Kidney glomerular epithelial cell (primary cell): Measurements from ENCODE around the gene TFF3.

ENCODE experiments used
- DNase-seq: peaks from one replicate; lab custom pipeline; 2025; lab: John Stamatoyannopoulos, UW

The TFF3 gene

DNA sequence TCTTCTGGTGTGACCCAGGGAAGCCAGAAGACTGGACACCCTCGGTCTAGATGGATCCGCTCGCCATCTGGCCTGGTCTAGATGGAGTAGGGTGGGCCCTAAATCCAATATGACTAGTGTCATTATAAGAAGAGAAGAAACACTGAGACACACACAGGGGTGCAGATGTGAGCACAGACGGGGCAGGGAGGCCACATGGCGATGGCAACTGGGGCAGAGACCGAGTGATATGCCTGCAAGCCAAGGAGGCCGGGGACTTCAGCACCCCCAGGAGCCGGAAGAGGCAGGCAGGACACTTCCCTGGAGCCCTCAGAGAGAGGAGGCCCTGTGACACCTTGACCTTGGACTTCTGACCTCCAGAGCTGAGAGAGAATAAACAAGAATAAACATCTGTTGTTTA, 5.6 kb upstream of the TFF3 start:
- DNase-seq: no peak

DNA sequence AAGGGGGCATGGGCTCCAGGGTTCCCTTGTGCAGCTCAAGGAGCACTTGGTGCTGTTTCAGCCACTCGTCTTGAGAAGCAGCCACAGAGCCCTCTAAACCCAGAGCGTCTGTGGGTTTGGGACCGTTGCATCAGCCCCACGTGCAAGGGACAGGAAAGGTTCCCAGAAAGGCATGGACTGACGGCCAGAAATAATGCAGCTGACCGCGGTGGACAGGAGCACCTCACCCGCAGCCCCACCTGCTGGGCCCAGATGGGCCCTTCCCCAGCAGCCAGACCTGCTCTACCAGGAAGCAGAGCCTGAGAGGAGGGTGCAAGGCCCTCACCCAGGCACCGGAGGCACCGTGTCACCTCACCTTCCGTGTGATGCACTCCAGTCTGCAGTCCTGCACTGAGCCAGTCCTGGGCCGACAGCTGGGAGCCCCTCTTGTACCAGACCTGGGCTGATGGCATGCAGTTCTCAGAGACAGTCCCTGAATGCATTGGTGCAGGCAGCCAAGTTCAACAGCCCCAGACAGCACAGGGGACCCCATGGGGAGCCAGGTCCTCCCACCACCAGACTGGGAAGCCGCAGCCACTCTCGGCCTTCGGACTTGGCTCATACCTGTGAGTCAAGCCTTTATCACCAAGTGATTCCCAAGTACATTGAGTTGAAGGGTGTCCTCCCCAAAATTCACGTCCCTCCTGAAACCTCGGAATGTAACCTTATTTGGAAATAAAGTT, 4.8 kb upstream of the TFF3 start:
- no peak for DNase-seq

DNA sequence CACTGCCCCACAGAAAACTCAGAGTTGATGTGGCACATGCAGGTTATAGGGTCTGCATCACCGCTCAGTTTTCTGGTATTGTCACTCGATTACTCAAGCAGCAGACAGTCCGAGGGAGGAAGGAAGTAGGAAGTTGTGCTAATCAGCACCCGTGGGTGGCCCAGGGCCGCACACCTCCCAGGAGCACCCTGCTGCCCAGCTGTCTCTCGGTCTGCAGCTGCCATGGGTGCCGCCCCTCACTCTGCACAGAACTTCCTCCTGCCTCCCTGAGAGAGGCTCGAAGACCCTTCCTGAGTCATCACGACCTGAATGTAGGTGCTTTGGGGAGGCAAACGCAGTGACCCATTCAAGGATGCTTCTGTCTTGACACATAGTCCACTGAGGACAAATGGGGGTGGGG, 4.2 kb upstream of the TFF3 start:
- DNase-seq: no peak

DNA sequence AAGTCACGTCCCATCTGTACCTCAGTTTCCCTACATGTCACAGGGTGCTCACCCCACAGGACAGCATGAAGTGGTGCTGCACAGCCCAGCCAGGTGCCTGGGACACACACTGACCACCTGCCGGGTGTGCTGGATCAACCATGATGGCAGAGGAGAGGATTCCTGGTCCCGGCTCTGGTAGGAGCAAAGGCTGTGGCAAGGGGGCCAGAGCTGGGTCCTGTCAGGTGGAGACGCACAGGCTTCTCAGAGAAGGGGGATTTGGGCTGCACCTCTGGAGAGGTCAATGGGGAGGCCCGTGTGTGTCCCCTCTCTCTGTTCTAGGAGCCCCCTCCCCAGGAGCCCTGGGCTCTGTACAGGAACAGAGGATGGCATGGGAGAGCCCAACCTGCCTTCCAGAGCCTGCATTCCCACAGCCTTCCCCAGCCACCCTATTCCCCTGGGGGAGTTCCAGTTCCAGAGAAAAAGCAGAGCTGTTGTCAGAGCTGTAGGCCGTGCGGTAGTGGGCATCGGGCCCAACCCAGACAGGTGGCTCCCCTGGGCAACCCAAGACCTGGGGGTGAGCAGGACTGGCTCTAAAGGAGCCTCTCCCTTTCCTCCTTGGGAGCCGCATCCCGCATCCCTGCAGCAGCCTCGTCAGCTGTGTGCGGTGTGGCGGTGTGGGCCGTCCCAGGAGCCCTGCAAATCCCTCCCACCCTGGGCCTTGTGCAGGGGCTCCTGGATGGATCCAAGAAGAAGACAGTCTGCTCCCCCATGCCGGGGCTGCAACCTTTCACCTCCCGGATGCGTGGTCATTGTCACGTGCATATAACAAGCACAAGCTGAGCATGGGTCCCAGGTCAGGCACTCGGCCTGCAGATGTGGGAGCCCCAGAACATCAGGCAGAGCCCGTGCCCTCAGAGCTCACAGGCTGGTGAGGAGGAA, 2.9 kb upstream of the TFF3 start:
- no peak for DNase-seq

DNA sequence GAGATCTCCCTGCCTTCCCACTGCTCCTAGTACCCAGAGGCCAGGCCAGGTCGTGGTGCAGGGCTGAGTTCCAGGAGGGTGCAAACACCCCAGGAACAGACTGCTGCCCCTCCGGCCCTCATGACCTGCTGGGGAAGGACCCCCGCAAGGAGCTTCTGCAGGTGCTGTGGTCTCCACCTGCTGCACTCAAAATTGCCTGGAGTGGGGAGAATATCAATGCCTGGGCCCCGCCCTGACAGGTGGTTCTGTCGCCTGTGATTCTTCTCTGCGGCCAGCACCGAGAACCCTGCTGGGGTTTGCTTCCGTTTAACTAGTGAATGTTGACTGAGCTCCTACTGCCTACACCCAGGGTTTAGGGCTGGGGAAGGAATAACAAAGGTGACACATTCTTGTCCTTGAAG, 2.1 kb upstream of the TFF3 start:
- no peak for DNase-seq

DNA sequence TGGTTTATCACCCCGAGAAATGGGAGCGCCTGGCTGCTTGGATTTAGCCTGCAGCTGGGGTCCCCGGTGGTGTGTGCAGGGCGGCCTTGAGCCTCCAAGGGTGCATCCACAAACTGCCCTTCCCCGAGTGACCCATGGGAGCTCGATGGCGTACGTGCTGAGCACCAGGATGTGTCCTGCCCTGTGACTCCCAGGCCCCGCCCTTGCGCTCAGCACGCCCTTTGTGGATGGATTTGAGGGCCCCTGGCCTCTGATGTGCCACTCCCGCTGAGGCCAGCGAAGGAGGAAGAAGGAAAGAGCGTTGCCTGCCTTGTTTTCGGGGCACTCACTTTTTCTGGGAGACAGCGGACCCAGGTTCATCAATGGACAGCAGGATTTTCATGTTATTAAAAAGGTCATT, 1.7 kb upstream of the TFF3 start:
- DNase-seq: no peak

DNA sequence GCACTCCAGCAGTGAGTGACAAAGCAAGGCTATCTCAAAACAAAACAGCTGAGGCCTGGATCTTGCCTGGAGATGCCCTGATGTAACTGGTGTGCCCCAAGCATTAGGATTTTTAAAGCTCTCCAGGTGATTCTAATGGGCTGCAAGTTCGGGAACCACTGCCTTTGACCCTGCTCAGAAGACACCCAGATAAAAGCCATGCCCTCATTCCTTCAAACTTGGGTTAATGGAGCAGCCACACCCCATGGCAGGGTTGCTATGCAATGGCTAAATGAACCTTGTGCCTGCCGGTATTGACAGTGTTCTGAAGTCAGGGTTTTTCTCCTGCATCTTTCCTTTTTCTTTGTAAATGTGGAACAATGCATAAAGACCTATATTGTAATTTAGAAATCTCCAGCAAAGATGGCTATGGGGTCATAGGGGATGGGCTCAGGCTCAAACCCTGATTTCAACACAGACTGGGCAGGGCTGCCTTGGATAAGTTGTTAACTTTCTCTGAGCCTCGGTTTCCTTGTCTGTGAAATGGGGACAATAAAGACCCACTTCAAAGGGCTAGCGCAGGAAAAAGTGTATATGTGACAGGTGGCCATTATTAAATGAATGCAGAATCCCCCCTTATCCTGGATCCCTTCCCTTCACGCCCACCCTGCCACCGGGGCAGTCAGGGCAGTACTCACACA, 453 bp downstream of the TFF3 start:
- no peak for DNase-seq

DNA sequence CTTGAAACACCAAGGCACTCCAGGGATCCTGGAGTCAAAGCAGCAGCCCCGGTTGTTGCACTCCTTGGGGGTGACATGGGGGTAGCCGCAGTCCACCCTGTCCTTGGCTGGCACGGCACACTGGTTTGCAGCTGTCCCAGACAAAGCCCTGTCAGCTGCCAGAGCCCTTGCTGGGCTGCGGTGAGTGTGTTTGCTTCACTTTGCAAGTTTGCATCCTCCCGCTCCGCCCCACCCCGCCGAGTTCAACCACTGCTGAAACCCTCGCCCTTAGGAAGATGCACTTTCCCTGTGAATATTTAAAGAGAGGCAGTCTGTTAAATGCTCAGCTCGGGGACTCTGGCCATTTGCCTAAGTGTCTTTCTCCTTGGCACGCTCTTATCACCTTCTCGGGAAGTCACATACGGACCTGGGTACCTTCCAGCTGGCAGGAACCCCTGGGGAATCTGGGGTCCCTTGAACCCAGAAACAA, 1.7 kb downstream of the TFF3 start:
- no peak for DNase-seq

DNA sequence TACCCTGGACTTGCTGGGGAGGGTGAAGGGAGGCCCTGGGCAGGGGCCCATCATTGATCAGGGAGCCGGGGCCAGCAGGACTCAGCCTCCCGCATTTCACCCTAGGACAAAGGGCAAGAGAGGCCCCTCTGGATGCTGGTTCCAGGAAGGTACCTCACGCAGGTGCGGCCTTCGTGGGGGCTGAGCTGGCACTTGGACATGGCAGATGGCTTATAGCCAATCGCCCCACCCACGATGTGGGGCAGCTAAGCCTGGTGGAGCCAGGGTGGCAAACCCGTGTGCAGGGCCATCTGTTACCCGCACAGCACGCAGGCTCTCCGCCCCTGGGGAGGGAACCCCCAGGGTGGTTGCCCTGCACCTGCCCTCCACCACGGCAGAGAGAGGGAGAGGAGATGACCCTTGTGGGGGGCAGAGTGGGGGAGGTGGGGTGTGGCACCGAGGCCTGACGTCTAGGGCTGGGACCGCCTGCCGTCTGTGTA, 2.5 kb downstream of the TFF3 start:
- no peak for DNase-seq

DNA sequence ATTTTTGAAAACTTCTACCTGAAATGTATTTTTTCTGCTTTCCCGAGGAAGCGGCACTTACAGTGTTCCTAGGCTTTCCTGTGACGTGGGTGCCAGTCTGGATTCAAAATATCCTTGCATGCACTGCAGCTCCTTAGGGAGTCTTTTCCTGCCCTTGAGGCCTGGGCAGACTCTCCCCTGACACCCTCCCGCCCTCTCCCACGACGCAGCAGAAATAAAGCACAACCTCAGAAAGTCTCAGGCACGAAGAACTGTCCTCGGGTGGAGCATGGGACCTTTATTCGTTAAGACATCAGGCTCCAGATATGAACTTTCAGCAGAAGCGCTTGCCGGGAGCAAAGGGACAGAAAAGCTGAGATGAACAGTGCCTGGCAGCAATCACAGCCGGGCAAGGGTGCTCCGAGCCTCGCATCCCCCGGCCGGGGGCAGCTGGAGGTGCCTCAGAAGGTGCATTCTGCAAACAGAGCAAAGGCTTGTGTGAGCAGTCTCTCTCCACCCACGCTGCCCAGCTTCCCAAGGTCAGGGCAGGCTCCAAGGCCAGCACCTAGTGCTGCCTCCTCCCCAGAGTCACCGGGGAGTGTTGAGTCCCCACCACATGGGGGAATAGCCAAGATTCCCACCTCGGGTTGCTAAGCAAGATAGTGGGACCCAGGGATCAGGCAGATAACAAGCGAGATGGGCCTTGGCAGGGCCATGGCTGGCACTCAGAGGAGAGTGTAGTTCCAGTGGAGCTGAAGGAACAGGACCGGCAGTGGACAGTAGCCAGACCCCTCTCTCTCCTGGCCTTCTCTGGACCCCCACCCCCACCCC, 3.2 kb downstream of the TFF3 start:
- no peak for DNase-seq

DNA sequence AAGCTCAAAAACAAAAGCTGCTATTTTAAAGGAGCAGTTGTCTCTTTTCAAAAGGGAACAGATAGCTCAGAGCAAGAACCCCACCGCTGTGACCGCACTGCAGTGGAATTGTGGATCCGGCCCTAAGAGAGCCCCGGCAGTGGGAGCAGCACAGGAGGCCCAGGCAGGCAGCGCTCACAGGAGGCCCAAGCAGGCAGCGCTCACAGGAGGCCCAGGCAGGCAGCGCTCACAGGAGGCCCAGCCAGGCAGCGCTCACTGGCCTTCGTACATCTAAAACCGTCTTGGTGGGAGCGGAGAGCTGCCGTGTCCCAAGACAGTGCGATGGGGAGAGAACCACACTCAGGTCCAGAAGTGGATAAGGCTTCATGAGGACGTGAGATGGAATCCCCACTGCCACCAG, 4.0 kb downstream of the TFF3 start:
- no peak for DNase-seq

DNA sequence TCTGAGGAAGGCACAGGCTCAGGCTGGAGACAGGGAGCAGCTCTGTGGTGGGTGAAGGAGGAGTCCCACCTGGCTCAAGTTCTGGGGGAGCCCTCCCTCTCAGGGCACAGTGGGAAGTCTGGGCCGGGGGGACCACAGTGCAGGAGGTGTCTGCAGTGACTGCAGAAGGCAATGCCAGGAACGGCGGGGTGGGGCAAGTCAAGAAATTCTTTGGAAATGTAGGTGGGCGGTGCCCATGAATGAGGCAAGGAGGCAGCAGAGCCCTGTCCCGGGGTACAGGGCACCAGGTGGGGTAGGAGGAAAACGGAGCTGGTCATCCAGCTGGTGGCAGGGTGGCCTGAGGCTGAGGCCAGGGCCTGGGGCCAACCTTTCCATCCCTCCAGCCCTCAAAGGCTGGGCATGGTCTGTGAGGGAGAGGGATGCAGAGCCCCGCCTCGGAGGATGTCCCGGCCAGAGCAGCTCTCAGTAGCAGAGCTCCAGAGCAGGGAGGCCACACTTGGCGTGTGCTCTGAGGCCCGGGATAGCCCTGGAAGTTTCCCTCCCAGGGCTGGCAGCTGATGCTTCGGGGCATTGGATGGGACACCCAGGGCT, 4.7 kb downstream of the TFF3 start:
- DNase-seq: no peak

DNA sequence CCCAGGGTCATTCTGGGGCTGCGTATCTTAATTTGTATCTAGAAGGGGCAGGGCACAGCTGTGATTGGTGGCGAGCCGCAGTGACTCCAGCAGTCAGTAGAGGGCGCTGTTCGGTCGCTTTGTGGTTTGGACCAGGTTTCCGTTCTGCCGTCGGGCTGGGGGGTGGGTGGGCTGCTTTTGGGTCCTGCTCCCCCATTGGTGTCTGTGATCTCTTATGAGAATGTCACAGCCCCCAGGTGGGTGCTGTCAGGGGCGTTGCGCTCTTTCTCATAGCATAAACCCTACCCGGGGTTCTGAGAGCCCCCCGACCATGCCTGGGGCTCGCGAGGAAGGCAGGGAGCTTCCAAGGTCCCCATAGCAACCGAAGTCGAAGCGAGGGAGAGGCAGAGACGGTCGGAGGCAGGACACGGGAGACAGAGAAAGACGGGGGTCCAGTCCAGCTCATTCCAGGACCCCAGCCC, 5.4 kb downstream of the TFF3 start:
- peak; percentile 10 for DNase-seq

DNA sequence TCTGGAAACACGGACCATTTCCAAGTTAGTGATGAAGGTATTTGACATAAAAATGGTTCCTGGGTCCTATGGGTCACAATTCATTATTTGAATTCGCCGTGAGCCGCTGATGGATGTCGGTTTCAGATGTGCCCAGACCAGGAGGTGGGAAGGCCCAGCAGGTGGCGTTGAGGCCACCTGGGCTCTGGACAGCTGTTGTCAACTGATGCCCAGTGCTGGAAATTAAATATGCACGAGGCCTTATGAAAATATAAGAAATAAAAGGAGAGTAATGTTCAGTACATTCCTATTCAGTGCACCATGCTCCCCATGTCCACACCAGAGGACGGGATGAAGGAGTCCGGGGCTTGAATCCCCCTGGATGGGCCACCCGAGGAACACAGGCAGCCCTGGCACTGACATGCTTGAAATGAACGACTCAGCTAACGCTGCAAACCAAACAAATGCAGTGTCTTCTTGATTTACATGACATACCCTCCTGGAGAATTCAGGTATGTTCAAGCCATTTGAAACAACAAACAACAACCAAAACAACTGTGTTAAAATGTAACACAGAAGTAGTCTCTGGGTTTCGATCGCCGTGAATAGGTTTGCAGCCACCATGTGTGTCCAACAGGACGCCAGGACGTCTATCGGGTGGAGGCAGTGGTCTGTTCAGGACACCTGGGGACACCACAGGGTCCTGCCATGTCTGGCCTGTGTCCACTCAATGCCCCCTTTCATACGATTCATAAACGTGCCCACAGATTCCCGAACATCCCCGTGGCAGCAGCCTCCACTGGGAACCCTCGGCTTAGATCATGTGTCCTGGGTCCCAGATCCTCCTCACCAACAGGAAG, 6.1 kb downstream of the TFF3 start:
- DNase-seq: no peak

DNA sequence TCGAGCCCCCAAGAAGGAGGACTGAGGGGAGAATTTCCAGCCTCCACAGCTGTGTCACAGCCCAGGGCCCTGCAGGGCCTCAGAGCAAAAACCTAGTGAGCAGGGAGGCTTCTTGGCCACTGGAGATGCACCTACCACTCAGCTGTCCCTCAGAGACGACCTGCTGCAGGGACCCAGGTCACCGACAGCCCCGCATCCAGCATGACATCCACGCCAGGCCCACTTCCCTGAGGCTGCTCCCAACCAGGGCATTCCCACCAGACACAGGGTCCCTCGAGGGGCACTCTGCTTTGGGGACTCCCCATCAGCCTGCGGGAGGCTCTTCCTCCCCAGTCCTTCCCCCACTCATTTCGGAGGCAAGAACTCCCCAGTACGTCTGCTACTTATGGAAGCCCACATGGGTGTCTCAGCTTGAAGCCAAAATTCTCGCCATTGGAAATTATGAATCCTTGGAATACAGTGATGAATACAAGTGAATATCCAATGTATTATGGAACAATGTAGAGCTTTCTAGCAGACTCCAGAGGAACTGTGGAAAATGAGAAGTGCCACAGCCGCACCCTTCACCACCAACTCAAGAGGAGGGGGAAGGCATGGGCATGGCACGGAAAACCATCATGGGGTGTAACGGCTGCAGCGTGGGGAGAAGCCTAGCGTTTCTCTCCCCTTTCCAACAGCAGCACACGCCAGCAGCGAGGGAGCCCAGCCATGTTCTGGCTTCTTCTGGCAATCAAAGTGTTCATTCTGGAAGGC, 6.9 kb downstream of the TFF3 start:
- no peak for DNase-seq

DNA sequence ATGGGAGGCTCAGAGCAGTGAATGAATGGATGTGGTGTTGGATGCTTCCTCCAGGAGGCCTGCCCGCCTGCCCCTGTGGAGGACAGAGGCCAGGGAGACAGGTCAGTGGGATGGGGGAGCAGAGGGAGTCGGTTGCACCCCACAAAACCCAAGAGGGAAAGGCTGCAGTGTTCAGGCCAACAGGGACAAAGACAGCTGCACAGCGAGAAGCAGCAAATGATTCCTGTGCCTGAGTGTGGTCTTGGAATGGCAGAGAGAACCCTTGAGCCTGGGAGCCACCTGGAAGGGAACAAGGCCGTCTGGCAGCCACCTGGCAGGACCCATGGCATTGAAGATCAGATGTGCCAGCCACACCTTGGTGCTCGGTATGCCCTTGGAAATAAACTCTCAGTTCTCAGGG, 8.1 kb downstream of the TFF3 start:
- DNase-seq: no peak

DNA sequence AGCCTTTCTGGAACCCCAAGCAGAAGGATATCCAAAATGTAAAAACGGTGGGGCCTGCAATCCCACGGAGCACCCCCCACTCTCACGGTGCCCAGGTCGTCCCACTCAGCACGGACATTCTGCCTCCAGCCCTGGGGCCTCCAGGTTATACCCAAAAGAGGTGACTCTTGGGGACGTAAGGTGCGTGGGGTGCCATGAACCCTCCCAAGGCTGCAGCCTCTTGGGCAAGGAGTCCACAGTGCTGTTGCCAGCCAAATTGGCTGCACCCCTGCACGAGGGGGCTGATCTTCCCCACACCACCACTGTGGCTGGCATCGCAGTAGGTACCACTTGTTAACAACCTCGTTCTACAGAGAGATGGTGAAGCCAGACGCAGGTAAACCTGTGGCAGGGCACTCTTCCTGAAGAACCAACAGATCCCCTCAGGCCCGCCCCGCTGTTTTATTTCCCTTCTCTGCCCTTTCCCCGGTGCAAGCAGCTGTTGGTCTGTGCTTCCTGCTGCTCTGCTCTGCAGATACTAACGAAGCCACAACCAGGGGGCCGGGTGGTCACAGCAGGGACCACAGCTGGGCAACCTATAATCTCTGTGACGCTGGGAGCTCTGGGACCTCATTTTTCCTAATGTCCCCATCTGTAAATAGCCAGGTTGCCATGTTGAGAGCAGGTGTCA, 8.7 kb downstream of the TFF3 start:
- no peak for DNase-seq

DNA sequence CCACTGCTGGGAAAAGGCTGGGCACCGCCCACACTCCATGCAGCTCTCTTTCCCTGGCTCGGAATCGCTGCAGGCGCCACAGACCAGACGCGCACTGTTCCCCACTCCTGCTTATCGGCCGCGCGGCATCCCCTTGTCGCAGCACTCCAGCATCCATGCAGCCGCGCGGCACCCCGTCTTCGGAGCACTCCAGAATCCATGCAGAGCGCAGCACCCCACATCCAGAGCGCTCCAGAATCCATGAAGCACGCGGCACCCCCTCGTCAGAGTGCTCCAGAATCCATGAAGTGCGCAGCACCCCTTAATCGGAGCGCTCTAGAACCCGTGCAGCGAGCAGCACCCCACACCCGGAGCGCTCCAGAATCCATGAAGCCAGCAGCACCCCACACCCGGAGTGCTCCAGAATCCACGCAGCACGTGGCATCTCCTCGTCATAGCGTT, 9.5 kb downstream of the TFF3 start:
- no peak for DNase-seq
